Jurkat, Clone E6-1 (cell line): ENCODE results near the gene PRRC2A.

ENCODE experiments used
- DNase-seq: peaks from one replicate; pipeline ENCODE4 v3.0.0-alpha.2; 2011; ENCODE audit warnings: low read depth, low spot score
- H3K4me3 ChIP-seq: 2 replicates; pipeline ENCODE4 v1.5.1; 2011; ENCODE audit warnings: mild to moderate bottlenecking, low read length, control low read depth, moderate library complexity

The PRRC2A gene

DNA sequence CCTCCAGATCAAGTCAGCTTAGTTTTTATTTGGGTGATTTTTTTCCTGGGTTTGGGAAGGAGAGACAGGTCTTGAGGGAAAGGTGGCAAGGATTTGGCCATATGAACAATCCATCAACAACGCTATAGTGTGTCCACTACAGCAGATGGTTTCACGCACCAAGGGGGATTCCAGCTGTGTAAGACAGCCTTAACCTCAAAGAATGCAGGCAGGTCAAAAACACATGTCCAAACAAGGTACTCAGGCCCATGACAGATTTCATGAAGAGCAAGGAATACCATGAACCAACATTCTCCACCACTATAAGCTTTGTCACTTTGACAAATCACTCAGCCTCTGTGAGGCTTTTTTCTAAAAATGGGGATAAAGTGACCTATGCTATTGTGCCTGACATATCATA lies 3.5 kb upstream of the PRRC2A start:
- peak overlapping the region; percentile 85 for H3K4me3 ChIP-seq
- DNase-seq: no peak

DNA sequence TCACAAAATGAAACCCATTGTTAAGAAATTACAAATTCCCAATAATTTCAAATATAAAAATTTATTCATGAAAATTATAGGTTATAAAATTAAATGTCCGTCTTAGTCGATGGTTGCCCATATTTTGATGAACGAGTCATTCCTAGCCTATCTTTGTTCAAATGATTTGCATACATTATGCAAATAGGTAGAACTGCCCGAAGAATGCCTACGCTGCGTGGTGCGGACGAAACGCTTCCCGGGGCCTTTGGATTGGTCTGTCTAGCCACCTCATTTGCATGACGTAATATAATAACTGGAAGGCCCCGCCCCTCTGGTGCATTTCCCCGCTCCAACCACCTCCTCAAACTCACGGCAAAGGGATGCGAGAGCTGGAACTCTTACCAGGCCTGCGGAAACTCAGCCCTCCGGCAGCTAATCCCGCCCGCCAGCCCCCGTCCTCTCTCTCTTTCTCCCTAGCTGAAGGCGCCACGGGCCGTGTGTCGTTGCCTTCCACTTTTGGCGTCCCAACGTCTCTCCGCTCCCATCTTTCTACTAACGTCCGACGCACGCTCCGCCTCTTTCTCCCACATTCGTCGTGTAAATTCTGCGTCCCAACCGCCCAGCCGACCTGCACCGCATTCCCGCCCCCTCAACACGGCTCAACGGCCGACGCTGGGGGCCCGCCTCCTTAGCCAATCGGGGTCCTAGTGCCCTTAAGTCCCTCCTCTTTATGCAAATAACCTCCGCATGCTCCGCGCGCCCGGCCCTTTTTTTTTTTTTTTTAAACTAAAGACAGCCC lies 520 bp upstream of the PRRC2A start:
- H3K4me3 ChIP-seq: peak overlapping the region; percentile 73
- DNase-seq: peak; percentile 99

DNA sequence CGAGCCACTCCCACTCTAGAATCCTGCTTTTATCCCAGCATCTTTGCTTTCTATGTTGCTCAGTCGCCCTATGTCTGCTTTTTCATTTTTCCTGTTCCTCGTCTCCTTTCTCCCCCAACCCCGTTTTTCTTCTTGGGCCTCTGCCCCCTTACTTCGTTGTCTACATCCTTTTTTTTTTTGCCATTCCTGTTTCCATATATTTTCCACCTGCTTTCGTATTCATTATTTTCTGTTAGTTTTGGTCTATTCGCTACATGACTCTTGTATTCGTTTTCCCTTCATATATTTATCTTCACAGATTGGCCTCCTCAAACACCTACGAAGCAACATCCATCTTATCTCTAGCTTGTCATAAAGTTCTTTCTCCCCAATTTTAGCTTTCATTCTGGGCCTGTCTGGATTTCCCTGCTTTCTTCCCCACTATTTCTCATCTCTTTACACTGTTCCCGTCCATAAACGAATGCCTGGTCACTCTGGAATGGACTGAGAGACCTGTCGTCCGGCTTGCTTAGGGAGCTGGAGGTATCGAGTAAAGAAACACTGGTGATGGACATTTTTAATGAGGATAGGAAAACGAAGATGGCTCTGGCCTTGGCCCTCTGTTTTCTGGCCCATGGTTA lies 915 bp downstream of the PRRC2A start:
- H3K4me3 ChIP-seq: peak overlapping the region; percentile 95
- no peak for DNase-seq

GRCh38 chr6:31621991-31622390 lies 1.5 kb downstream of the PRRC2A start:
- H3K4me3 ChIP-seq: peak overlapping the region; percentile 95
- no peak for DNase-seq

DNA sequence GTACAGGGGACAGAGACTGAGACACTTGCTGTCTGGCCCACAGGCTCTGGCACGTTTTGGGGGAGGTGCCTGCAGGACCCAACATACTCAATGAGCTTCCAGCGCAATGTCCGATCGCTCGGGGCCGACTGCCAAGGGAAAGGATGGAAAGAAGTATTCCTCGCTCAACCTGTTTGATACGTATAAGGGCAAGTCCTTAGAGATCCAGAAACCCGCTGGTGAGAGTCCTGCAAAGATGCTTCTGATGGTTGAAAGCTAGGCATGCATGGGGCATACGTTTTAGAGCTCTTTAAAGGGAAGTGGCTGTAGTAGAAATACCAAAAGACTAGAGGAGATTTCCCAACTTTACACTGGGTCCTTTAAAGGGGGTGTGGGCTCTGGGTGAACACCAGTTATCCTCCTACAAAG lies 2.2 kb downstream of the PRRC2A start:
- H3K4me3 ChIP-seq: no peak overlapping the region
- no peak for DNase-seq

DNA sequence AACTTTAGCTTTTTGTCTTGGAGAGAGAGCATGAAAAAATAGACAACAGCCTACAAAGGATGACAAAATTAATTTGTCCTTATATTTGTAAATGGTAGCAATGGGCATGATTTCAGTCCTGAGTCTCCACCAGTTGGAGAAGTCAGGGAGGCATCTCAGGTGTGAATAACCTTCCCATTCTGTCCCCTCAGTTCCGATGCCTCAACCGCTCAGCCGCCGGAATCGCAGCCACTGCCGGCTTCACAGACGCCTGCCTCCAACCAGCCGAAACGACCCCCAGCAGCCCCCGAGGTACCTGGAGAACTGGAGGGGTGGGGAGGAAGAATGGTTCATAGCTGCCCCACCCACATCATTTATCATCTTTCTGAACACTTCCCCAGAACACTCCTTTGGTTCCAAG lies 3.6 kb downstream of the PRRC2A start:
- H3K4me3 ChIP-seq: no peak overlapping the region
- no peak for DNase-seq

GRCh38 chr6:31626952-31627351 lies 6.4 kb downstream of the PRRC2A start:
- DNase-seq: no peak
- H3K4me3 ChIP-seq: no peak overlapping the region

DNA sequence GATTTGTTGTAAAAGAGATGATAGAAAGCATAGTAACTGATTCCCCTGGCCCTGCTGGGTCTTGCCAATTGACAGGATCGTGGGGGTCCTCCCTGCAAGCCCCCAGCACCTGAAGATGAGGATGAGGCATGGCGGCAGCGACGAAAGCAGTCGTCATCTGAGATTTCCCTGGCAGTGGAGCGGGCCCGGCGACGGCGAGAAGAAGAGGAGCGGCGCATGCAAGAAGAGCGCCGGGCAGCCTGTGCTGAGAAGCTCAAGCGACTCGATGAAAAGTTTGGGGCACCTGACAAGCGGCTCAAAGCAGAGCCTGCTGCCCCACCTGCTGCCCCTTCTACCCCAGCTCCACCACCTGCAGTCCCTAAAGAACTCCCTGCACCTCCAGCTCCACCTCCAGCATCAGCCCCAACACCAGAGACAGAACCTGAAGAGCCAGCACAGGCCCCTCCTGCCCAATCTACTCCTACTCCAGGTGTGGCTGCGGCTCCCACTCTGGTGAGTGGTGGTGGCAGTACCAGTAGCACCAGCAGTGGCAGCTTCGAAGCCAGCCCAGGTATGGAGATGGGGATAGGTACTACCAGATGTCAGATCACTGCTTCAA lies 7.3 kb downstream of the PRRC2A start:
- no peak for DNase-seq
- H3K4me3 ChIP-seq: no peak overlapping the region

DNA sequence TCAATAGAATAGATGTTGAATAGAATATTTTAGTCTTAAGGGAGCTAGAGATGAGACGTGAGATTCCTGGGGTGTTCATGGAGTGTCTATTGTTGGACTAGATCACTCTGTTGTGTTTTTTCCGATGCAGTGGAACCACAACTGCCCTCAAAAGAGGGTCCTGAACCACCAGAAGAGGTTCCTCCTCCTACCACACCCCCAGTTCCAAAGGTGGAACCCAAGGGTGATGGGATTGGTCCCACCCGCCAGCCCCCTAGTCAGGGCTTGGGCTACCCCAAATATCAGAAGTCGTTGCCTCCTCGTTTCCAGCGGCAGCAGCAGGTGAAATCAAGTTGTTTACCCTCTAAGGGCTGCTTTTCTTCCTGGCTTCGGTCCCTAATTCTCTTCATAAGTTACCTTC lies 8.5 kb downstream of the PRRC2A start:
- no peak overlapping the region for H3K4me3 ChIP-seq
- no peak for DNase-seq

DNA sequence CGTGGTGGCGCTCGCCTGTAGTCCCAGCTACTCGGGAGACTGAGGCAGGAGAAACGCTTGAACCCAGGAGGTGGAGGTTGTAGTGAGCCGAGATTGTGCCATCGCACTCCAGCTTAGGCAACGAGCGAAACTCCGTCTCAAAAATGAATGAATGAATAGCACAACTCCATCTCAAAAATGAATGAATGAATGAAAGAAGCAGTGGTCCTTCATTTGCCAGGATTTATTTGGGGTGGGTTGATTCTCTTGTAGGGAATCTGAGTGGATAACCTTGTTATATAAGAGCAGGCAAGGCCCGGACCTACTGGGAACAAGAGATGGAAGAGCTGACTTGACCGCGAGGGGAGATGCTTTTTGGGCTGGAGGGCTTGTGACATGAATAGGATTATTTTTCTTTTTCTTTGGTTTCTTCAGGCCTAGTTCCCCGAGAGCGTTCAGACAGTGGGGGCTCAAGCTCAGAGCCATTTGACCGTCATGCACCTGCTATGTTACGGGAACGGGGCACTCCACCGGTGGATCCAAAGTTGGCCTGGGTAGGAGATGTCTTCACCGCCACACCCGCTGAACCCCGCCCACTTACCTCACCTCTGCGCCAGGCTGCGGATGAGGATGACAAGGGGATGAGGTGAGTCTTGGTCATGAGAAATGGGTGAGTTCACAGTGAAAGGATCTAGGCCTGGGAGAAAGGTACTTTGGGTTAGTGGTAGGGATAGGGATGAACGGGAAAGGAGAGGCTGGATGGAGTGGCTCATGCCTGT lies 9.8 kb downstream of the PRRC2A start:
- no peak for DNase-seq
- no peak overlapping the region for H3K4me3 ChIP-seq

DNA sequence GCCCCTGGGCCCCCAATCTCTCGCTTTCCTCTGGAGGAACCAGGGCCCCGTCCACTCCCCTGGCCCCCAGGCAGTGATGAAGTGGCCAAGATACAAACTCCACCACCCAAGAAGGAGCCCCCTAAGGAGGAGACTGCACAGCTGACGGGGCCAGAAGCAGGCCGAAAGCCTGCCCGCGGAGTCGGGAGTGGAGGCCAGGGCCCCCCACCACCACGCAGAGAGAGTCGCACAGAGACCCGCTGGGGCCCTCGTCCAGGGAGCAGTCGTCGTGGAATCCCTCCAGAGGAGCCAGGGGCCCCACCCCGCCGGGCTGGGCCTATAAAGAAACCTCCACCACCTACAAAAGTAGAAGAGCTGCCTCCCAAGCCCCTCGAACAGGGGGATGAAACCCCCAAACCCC lies 10.7 kb downstream of the PRRC2A start:
- DNase-seq: no peak
- no peak overlapping the region for H3K4me3 ChIP-seq

- no peak for DNase-seq
- no peak overlapping the region for H3K4me3 ChIP-seq
Observed at GRCh38 chr6:31631681-31632278, 11.3 kb downstream of the PRRC2A start.

DNA sequence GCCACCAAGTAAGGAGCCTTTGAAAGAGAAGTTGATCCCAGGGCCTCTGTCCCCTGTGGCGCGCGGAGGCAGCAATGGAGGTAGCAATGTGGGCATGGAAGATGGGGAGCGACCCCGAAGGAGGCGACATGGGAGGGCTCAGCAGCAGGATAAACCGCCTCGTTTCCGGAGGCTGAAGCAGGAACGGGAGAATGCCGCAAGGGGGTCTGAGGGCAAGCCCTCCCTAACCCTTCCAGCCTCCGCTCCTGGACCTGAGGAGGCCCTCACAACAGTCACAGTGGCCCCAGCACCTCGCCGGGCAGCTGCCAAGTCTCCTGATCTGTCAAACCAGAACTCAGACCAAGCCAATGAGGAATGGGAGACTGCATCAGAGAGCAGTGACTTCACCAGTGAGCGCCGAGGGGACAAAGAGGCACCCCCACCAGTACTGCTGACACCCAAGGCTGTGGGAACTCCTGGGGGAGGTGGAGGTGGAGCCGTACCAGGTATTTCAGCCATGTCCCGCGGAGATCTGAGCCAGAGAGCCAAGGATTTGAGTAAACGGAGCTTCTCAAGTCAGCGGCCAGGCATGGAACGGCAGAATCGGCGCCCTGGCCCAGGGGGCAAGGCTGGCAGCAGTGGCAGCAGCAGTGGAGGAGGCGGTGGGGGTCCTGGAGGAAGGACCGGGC lies 11.9 kb downstream of the PRRC2A start:
- no peak overlapping the region for H3K4me3 ChIP-seq

GRCh38 chr6:31633447-31633846 lies 12.9 kb downstream of the PRRC2A start:
- DNase-seq: no peak
- no peak overlapping the region for H3K4me3 ChIP-seq

More for the DNA sequence above, 11.9 kb downstream of the PRRC2A start:
- DNase-seq: no peak

- H3K4me3 ChIP-seq: no peak overlapping the region
- no peak for DNase-seq
Observed at GRCh38 chr6:31634131-31634530, 13.6 kb downstream of the PRRC2A start.

DNA sequence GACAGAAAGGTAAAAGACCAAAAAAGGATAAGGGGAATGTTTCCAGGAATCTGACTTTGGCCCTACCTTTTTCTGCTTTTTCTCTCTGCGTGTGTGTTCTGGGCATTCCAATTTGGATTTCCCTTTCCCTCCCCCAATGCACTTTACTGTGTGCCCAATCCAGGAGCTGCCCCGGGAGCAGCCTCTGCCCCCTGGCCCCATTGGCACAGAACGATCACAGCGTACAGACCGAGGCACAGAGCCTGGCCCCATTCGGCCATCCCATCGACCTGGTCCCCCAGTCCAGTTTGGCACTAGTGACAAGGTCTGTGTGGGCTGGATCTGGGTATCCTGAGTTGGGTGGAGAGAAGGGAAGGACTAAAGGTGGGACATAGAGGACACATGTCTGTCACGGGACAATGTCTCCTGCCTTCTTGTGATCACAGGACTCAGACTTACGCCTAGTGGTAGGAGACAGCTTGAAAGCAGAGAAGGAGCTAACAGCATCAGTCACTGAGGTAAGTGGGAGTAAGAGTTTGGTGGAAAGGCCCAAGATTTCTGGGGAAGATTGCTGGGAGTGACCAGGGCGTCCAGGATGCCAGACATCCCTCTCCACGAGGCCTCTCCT lies 14.6 kb downstream of the PRRC2A start:
- DNase-seq: no peak
- H3K4me3 ChIP-seq: no peak overlapping the region

- H3K4me3 ChIP-seq: no peak overlapping the region
- DNase-seq: no peak
Observed at GRCh38 chr6:31636698-31637596, 16.4 kb downstream of the PRRC2A start.

DNA sequence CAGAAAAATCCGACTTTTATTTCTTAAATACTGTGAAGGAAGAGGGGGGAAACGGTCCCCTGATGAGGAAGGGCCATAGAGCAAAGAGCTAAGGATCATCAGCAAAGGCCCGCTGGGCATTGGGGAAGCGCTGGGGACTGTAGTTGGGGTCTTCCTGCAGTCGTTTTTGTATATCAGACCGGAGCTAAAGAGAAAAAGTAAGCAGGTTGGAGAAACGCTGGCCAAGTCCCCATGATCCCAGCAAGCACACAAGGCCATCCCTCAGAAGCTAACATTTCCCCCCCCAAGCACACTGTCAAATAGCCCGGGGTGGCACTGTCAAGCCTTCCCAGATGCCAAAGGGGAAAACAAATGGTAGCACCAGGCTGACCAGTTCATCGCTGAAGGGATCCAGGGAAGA lies 18.5 kb downstream of the PRRC2A start:
- no peak overlapping the region for H3K4me3 ChIP-seq
- no peak for DNase-seq
